ENCODE measurements around the gene ITSN2.

The ITSN2 gene

DNA sequence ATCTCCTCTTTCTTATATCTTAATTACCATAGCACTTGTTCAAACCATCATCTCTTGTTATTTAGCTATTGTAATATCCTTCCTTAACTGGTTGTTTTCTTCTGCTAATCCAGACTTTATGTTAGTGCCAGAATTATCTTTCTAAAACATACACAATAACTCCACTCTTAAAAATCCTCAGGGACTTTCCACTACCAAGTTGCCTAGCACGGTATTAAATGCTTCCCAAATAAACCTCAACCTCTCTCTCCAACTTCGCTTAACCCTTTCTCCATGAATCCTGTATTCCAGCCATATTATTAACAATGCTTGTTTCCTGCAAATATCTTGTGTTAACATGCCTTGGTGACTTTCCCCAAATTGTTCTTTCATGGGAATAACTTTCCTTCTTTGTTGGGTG, 101.0 kb downstream of the ITSN2 start:
- no peak for DNase-seq (ENCODE audit: extremely low read depth, insufficient read length)
- TF ChIP-seq CTCF (IDR thresholded peaks at IDR 0.05; ENCODE audit: insufficient read depth, low read length, poor library complexity, severe bottlenecking), result no peak
- peaks cover 6% of the 10 kb centered on the region for H3K36me3 ChIP-seq (ENCODE audit: control insufficient read depth, insufficient read depth, low read length)
- no peaks in the 10 kb centered on the region for H3K27me3 ChIP-seq (replicated peaks; ENCODE audit: control insufficient read depth, insufficient read depth, low read length)
- no peak overlapping the region for H3K4me3 ChIP-seq (replicated peaks; ENCODE audit: low read depth, low read length)

- Histone ChIP-seq H3K4me3 (replicated peaks; ENCODE audit: low read depth, low read length) (no peak overlapping the region), H3K27me3 (replicated peaks; ENCODE audit: control insufficient read depth, insufficient read depth, low read length) (no peaks in the 10 kb centered on the region), H3K36me3 (ENCODE audit: control insufficient read depth, insufficient read depth, low read length) (peaks cover 6% of the 10 kb centered on the region)
- no peak for DNase-seq (ENCODE audit: extremely low read depth, insufficient read length)
- no peak for TF ChIP-seq CTCF (IDR thresholded peaks at IDR 0.05; ENCODE audit: insufficient read depth, low read length, poor library complexity, severe bottlenecking)
Observed at GRCh38 chr2:24258718-24259117, 101.6 kb downstream of the ITSN2 start.

GRCh38 chr2:24253303-24253919, 106.9 kb downstream of the ITSN2 start:
- no peaks in the 10 kb centered on the region for H3K27me3 ChIP-seq (replicated peaks; ENCODE audit: control insufficient read depth, insufficient read depth, low read length)
- H3K4me3 ChIP-seq (replicated peaks; ENCODE audit: low read depth, low read length), result no peak overlapping the region
- no peak for TF ChIP-seq CTCF (IDR thresholded peaks at IDR 0.05; ENCODE audit: insufficient read depth, low read length, poor library complexity, severe bottlenecking)
- H3K36me3 ChIP-seq (ENCODE audit: control insufficient read depth, insufficient read depth, low read length), result peaks cover 9% of the 10 kb centered on the region
- DNase-seq (ENCODE audit: extremely low read depth, insufficient read length), result no peak

GRCh38 chr2:24247592-24247991, 112.7 kb downstream of the ITSN2 start:
- H3K27me3 ChIP-seq (replicated peaks; ENCODE audit: control insufficient read depth, insufficient read depth, low read length), result no peaks in the 10 kb centered on the region
- no peak for DNase-seq (ENCODE audit: extremely low read depth, insufficient read length)
- TF ChIP-seq CTCF (IDR thresholded peaks at IDR 0.05; ENCODE audit: insufficient read depth, low read length, poor library complexity, severe bottlenecking), result no peak
- no peak overlapping the region for H3K4me3 ChIP-seq (replicated peaks; ENCODE audit: low read depth, low read length)
- peaks cover 12% of the 10 kb centered on the region for H3K36me3 ChIP-seq (ENCODE audit: control insufficient read depth, insufficient read depth, low read length)

- no peak overlapping the region for H3K4me3 ChIP-seq (replicated peaks; ENCODE audit: low read depth, low read length)
- no peaks in the 10 kb centered on the region for H3K27me3 ChIP-seq (replicated peaks; ENCODE audit: control insufficient read depth, insufficient read depth, low read length)
- no peak for DNase-seq (ENCODE audit: extremely low read depth, insufficient read length)
- TF ChIP-seq CTCF (IDR thresholded peaks at IDR 0.05; ENCODE audit: insufficient read depth, low read length, poor library complexity, severe bottlenecking), result no peak
- peaks cover 12% of the 10 kb centered on the region for H3K36me3 ChIP-seq (ENCODE audit: control insufficient read depth, insufficient read depth, low read length)
Observed at GRCh38 chr2:24247164-24247563, 113.2 kb downstream of the ITSN2 start.

All from GM06990 (cell line).